Measurements from ENCODE around the gene EPHA4.

DNA sequence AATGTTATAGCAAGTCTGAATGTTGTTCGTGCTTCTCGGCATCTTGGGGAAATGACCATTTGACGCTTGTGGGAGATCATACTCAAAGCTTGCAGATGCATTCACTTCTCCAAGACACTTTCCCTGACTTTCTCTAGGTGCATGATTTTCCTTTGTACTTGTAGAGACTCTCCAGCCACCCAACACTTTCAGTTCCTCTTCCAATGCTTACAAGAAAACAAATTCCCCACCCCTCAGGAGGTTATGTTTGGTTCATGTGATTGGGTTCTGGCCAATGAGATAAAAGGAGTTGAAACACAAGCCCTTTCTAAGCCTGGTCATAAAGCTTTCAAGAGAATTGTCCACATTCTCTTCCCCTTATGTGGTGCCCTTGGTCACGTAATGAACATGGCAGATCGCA is 156.3 kb downstream of the EPHA4 start:
- TF ChIP-seq, protein P1, sequence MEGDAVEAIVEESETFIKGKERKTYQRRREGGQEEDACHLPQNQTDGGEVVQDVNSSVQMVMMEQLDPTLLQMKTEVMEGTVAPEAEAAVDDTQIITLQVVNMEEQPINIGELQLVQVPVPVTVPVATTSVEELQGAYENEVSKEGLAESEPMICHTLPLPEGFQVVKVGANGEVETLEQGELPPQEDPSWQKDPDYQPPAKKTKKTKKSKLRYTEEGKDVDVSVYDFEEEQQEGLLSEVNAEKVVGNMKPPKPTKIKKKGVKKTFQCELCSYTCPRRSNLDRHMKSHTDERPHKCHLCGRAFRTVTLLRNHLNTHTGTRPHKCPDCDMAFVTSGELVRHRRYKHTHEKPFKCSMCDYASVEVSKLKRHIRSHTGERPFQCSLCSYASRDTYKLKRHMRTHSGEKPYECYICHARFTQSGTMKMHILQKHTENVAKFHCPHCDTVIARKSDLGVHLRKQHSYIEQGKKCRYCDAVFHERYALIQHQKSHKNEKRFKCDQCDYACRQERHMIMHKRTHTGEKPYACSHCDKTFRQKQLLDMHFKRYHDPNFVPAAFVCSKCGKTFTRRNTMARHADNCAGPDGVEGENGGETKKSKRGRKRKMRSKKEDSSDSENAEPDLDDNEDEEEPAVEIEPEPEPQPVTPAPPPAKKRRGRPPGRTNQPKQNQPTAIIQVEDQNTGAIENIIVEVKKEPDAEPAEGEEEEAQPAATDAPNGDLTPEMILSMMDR (IDR thresholded peaks at IDR 0.05) = no peak
- TF ChIP-seq POLR2A (IDR thresholded peaks at IDR 0.05) = no peak

Measured in ovary (tissue), 3 donors.